ENCODE data around the gene ARL4C.

Gene ARL4C

GRCh38 chr2:234444893-234445292, 52.0 kb downstream of the ARL4C start:
- no peak for DNase-seq

GRCh38 chr2:234444242-234444730, 52.6 kb downstream of the ARL4C start:
- DNase-seq: no peak

All from OCI-M1 (cell line).